Fibroblast of lung (primary cell): ENCODE results near the gene S100A2.
"Not testable (repeated sequence)": the region's sequence is repeated elsewhere in the genome, so short reads cannot be mapped to it uniquely, and the experiment has no call there.

Experiments used
- EZH2 ChIP-seq: IDR thresholded peaks from 2 replicates; pipeline ENCODE4 v1.5.1; 2012; ENCODE audit warnings: low read length, control low read depth, mild to moderate bottlenecking; ENCODE audit errors: missing control alignments
- TF ChIP-seq, protein P1 (sequence below), 2 donors: IDR thresholded peaks in 1 of 2; conservative IDR thresholded peaks in 1 of 2; 1 replicate in 1 of 2; 2 replicates in 1 of 2; pipeline ENCODE4 v1.5.1; 2011 to 2012; ENCODE audit warnings: low read length in 2 of 2, control low read depth in 1 of 2, inconsistent platforms in 1 of 2, low read depth in 1 of 2, mild to moderate bottlenecking in 1 of 2

DNA sequence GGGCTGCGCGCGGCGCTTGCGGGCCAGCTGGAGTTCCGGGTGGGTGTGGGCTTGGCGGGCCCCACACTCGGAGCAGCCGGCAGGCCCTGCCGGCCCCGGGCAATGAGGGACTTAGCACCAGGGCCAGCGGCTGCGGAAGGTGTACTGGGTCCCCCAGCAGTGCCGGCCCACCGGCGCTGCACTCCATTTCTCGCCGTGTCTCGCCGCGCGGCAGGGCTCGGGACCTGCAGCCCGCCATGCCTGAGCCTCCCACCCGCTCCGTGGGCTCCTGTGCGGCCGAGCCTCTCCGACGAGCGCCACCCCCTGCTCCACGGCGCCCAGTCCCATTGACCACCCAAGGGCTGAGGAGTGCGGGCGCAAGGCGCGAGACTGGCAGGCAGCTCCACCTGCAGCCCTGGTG, 43.8 kb downstream of the S100A2 start:
- TF ChIP-seq, protein P1, sequence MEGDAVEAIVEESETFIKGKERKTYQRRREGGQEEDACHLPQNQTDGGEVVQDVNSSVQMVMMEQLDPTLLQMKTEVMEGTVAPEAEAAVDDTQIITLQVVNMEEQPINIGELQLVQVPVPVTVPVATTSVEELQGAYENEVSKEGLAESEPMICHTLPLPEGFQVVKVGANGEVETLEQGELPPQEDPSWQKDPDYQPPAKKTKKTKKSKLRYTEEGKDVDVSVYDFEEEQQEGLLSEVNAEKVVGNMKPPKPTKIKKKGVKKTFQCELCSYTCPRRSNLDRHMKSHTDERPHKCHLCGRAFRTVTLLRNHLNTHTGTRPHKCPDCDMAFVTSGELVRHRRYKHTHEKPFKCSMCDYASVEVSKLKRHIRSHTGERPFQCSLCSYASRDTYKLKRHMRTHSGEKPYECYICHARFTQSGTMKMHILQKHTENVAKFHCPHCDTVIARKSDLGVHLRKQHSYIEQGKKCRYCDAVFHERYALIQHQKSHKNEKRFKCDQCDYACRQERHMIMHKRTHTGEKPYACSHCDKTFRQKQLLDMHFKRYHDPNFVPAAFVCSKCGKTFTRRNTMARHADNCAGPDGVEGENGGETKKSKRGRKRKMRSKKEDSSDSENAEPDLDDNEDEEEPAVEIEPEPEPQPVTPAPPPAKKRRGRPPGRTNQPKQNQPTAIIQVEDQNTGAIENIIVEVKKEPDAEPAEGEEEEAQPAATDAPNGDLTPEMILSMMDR (conservative IDR thresholded peaks at IDR 0.05 in 1 of 2, IDR thresholded peaks at IDR 0.05 in 1 of 2; ENCODE audit: low read depth in 1 of 2, low read length in 2 of 2): not testable (repeated sequence)
- TF ChIP-seq EZH2: not testable (repeated sequence)
